Measurements from ENCODE around the gene LRRC2.

The LRRC2 gene

DNA sequence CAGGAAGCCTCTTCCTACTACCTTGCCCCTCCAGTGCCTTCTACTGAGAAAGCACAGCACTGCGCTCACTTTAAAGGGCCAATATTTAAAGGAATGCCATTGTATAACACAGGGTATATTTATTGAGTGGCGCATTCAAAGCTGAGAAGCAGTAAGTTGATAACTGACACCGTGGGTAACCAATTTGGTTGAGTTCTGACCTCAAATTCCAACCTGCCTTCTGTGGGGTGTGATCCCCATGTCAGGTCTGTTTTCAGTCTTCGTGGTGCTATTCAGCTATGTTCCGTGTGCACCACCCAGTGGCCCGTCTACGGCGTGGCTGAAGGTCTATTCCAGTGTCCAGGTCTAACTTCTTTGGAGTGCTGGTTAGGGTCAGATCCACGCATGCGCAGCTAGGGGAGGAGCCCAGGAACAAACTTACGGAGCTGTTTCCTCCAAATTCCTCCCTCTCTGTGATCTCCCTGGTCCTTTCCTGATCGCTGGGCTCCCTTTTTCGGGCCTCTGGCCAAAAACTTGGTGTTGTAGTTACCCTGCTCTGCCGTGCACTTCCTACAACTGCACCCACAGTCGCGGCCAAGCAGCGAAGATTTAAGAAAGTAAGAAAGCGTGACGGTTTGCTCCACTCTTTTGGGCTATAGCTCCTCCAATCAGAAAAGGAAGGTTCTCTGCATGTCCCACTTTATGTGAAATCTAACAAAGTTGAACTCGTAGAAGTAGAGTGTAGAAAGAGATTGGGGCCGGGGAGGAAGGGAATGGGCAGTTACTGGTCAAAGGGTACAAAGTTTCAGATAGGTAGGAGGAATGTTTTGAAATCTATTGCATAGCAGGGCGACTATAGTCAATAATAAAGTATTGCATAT, 7.7 kb downstream of the LRRC2 start:
- TF ChIP-seq, protein P1, sequence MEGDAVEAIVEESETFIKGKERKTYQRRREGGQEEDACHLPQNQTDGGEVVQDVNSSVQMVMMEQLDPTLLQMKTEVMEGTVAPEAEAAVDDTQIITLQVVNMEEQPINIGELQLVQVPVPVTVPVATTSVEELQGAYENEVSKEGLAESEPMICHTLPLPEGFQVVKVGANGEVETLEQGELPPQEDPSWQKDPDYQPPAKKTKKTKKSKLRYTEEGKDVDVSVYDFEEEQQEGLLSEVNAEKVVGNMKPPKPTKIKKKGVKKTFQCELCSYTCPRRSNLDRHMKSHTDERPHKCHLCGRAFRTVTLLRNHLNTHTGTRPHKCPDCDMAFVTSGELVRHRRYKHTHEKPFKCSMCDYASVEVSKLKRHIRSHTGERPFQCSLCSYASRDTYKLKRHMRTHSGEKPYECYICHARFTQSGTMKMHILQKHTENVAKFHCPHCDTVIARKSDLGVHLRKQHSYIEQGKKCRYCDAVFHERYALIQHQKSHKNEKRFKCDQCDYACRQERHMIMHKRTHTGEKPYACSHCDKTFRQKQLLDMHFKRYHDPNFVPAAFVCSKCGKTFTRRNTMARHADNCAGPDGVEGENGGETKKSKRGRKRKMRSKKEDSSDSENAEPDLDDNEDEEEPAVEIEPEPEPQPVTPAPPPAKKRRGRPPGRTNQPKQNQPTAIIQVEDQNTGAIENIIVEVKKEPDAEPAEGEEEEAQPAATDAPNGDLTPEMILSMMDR (IDR thresholded peaks at IDR 0.05; ENCODE audit: control insufficient read depth, insufficient read depth, low read depth, low read length, missing control alignments): peak; percentile 78
- peak; percentile 58 for DNase-seq (ENCODE audit: low read depth)
- peak overlapping the region; percentile 29 for H3K4me3 ChIP-seq (ENCODE audit: control insufficient read depth, low read depth, low read length)

DNA sequence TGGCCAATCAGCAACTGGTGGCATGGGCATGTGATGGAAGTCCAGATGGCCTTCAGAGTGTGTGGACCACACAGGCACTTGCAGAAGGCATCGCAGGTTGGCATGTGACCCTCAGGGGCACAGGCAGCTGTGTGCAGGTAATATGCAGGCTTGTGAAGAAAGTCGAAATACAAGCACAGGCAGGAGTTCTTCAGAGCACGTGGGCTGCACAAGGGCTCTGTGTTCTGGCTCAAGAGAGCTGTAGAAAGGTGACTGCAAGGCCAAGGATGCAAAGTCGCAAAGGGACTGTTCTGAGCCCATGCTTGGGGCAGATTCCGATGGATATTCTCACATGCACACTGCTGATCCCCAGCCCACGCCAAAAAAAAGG, 8.3 kb downstream of the LRRC2 start:
- TF ChIP-seq, protein P1 (IDR thresholded peaks at IDR 0.05; ENCODE audit: control insufficient read depth, insufficient read depth, low read depth, low read length, missing control alignments): no peak
- H3K4me3 ChIP-seq (ENCODE audit: control insufficient read depth, low read depth, low read length): no peak overlapping the region
- DNase-seq (ENCODE audit: low read depth): no peak

DNA sequence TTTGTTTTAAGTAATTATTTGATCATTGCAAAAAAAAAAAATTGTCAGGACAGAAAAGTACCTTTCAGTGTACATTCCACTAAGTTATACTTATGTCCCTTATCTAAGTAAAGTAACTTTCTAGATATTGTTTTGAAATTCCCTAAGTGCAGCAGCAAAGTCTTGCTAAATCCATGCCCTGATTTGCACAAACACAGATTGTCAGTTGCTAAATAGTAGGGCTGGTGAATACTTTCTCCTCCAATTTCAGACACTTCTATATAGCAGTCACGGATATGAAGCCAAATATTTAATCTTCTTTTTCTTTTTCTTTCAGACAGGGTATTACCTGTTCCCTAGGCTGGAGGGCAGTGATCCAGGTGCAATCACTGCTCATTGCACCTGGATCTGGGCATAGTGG, 12.9 kb downstream of the LRRC2 start:
- no peak overlapping the region for H3K4me3 ChIP-seq (ENCODE audit: control insufficient read depth, low read depth, low read length)
- TF ChIP-seq, protein P1 (IDR thresholded peaks at IDR 0.05; ENCODE audit: control insufficient read depth, insufficient read depth, low read depth, low read length, missing control alignments): no peak

DNA sequence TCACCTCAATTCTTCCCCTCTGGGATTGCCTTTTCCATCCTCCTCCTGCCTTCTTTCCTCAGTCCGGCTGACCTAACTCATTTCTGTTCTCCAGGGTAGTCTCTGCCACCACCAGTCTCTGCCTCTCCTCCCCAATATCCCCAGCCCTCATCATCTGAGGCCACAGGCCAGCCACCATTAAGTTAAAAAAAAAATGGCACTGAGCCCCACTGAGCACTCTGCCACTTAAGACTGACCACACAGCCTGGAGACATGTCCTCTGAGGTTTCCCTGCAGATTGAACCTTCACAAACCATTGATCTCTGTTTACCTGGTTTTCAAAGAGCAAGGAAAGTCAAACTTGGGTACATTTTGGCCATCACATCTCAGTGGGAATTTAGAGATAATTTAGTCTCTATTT, 13.6 kb downstream of the LRRC2 start:
- no peak for DNase-seq (ENCODE audit: low read depth)
- H3K4me3 ChIP-seq (ENCODE audit: control insufficient read depth, low read depth, low read length): no peak overlapping the region
- TF ChIP-seq, protein P1 (IDR thresholded peaks at IDR 0.05; ENCODE audit: control insufficient read depth, insufficient read depth, low read depth, low read length, missing control alignments): no peak

More for the DNA sequence above, 12.9 kb downstream of the LRRC2 start:
- peak; percentile 43 for DNase-seq (ENCODE audit: low read depth)

DNA sequence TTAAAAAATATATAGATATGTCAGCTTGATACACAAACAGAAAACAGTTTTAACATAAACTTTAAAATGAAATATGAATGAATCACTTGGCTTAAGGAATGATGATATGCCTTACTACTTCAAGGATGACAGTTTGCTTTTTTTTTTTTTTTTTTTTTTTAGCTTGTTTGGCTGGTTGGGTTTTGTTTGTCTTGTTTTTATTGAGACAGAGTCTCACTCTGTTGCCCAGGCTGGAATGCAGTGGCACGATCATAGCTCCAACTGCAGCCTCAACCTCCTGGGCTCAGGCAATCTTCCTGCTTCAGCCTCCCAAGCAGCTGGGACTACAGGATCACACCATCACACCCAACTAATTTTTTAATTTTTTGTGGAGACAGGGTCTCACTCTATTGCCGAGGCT, 14.5 kb downstream of the LRRC2 start:
- H3K4me3 ChIP-seq (ENCODE audit: control insufficient read depth, low read depth, low read length): no peak overlapping the region
- DNase-seq (ENCODE audit: low read depth): no peak
- TF ChIP-seq, protein P1 (IDR thresholded peaks at IDR 0.05; ENCODE audit: control insufficient read depth, insufficient read depth, low read depth, low read length, missing control alignments): no peak

DNA sequence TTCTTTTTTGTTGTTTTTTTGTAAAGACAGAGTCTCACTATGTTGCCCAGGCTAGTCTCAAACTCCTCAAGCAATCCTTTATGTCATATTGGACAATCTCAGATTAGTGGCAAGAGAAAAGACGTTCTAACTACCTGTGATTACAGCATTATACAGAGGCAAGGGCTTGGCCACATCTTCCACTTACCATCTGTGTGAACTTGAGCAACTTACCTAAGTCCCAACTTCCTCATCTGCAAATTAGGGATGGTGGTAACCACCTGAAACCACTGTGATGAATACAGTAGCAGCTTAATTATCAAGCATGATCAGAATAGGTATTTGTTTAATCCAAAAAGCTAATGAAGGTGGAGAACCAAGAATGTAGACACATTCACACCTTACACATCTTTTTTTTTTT, 16.1 kb downstream of the LRRC2 start:
- DNase-seq (ENCODE audit: low read depth): no peak
- TF ChIP-seq, protein P1 (IDR thresholded peaks at IDR 0.05; ENCODE audit: control insufficient read depth, insufficient read depth, low read depth, low read length, missing control alignments): no peak
- no peak overlapping the region for H3K4me3 ChIP-seq (ENCODE audit: control insufficient read depth, low read depth, low read length)
